Activated naive CD4-positive, alpha-beta T cell treated with anti-CD3 and anti-CD28 coated beads, Interleukin-2, amount 10 ng/mL, durations not matched to agents 7 days and 5 days (primary cell): ENCODE data around the gene MUC3A.

Source experiments
- CTCF ChIA-PET: fragments of 350-600 bp; sonication (Branson Sonifier 250); formaldehyde crosslinking; loops from one replicate; lab custom pipeline; 2021; ENCODE audit warnings: antibody characterized with exemption; lab: Charles Lee
- DNase-seq: peaks from one replicate; pipeline ENCODE4 v3.0.0-alpha.2; 2020
- H3K27ac Mint-ChIP-seq: one replicate; pipeline ENCODE4 v1.8.0; 2021; ENCODE audit warnings: mild to moderate bottlenecking, moderate library complexity, mixed read lengths
- H3K27me3 Mint-ChIP-seq: one replicate; pipeline ENCODE4 v1.8.0; 2021; ENCODE audit warnings: mild to moderate bottlenecking, mixed read lengths
- H3K36me3 Mint-ChIP-seq: one replicate; pipeline ENCODE4 v1.8.0; 2021; ENCODE audit warnings: mixed read lengths
- H3K4me1 Mint-ChIP-seq: one replicate; pipeline ENCODE4 v1.8.0; 2021; ENCODE audit warnings: mixed read lengths
- H3K4me3 Mint-ChIP-seq: one replicate; pipeline ENCODE4 v1.8.0; 2021; ENCODE audit warnings: mild to moderate bottlenecking, moderate library complexity, mixed read lengths
- H3K9me3 Mint-ChIP-seq: one replicate; pipeline ENCODE4 v1.8.0; 2021; ENCODE audit warnings: mixed read lengths

The MUC3A gene

GRCh38 chr7:100959894-100960293, 10.6 kb downstream of the MUC3A start:
- H3K4me3 Mint-ChIP-seq, result no peak overlapping the region
- H3K36me3 Mint-ChIP-seq, result no peaks in the 10 kb centered on the region
- H3K27ac Mint-ChIP-seq, result no peak overlapping the region
- H3K27me3 Mint-ChIP-seq, result peaks cover 24% of the 10 kb centered on the region
- H3K9me3 Mint-ChIP-seq, result no peaks in the 10 kb centered on the region
- DNase-seq, result no peak
- H3K4me1 Mint-ChIP-seq, result no peaks in the 10 kb centered on the region
- CTCF ChIA-PET, result no interaction called here

- CTCF ChIA-PET, result no interaction called here
- H3K4me3 Mint-ChIP-seq, result no peak overlapping the region
Measured at GRCh38 chr7:100962537-100962936, 13.2 kb downstream of the MUC3A start.

GRCh38 chr7:100963386-100963785, 14.1 kb downstream of the MUC3A start:
- DNase-seq, result no peak
- H3K4me3 Mint-ChIP-seq, result no peak overlapping the region
- H3K9me3 Mint-ChIP-seq, result no peaks in the 10 kb centered on the region
- CTCF ChIA-PET, result no interaction called here
- peaks cover 59% of the 10 kb centered on the region for H3K27me3 Mint-ChIP-seq
- no peaks in the 10 kb centered on the region for H3K36me3 Mint-ChIP-seq
- H3K27ac Mint-ChIP-seq, result no peak overlapping the region
- peaks cover 16% of the 10 kb centered on the region for H3K4me1 Mint-ChIP-seq

More at GRCh38 chr7:100962537-100962936, 13.2 kb downstream of the MUC3A start:
- no peak for DNase-seq
- peaks cover 16% of the 10 kb centered on the region for H3K4me1 Mint-ChIP-seq
- H3K27ac Mint-ChIP-seq, result no peak overlapping the region
- H3K36me3 Mint-ChIP-seq, result no peaks in the 10 kb centered on the region
- no peaks in the 10 kb centered on the region for H3K9me3 Mint-ChIP-seq
- H3K27me3 Mint-ChIP-seq, result peaks cover 51% of the 10 kb centered on the region

GRCh38 chr7:100963874-100964273, 14.5 kb downstream of the MUC3A start:
- no peak overlapping the region for H3K4me3 Mint-ChIP-seq
- H3K9me3 Mint-ChIP-seq, result no peaks in the 10 kb centered on the region
- CTCF ChIA-PET, result no interaction called here
- DNase-seq, result no peak
- peaks cover 64% of the 10 kb centered on the region for H3K27me3 Mint-ChIP-seq
- H3K4me1 Mint-ChIP-seq, result peaks cover 16% of the 10 kb centered on the region
- H3K36me3 Mint-ChIP-seq, result no peaks in the 10 kb centered on the region
- H3K27ac Mint-ChIP-seq, result no peak overlapping the region

GRCh38 chr7:100964630-100965029, 15.3 kb downstream of the MUC3A start:
- DNase-seq, result no peak
- Mint-ChIP-seq H3K27ac (no peak overlapping the region), H3K36me3 (no peaks in the 10 kb centered on the region), H3K27me3 (peaks cover 72% of the 10 kb centered on the region), H3K9me3 (no peaks in the 10 kb centered on the region), H3K4me1 (peaks cover 16% of the 10 kb centered on the region), H3K4me3 (no peak overlapping the region)
- CTCF ChIA-PET, result no interaction called here

- CTCF ChIA-PET, result no interaction called here
Measured at GRCh38 chr7:100965045-100965722, 15.8 kb downstream of the MUC3A start.

GRCh38 chr7:100965723-100966541, 16.6 kb downstream of the MUC3A start:
- peak; percentile 80 for DNase-seq
- Mint-ChIP-seq H3K9me3 (no peaks in the 10 kb centered on the region), H3K36me3 (no peaks in the 10 kb centered on the region), H3K4me1 (peaks cover 16% of the 10 kb centered on the region), H3K27me3 (peaks cover 81% of the 10 kb centered on the region), H3K27ac (no peak overlapping the region), H3K4me3 (peak overlapping the region; percentile 51)
- CTCF ChIA-PET, result interaction anchor here (0.7 to 1.1 kb wide), 2 partner anchors 65 to 93 kb away, joined by 3 to 4 read pairs; no protein-coding TSS in a partner anchor

More at GRCh38 chr7:100965045-100965722, 15.8 kb downstream of the MUC3A start:
- Mint-ChIP-seq H3K4me1 (peaks cover 16% of the 10 kb centered on the region), H3K4me3 (no peak overlapping the region), H3K9me3 (no peaks in the 10 kb centered on the region), H3K27ac (no peak overlapping the region), H3K36me3 (no peaks in the 10 kb centered on the region), H3K27me3 (peaks cover 77% of the 10 kb centered on the region)
- DNase-seq, result no peak

- Mint-ChIP-seq H3K27ac (no peak overlapping the region), H3K4me3 (peak overlapping the region; percentile 19), H3K36me3 (no peaks in the 10 kb centered on the region), H3K4me1 (peaks cover 16% of the 10 kb centered on the region), H3K27me3 (peaks cover 88% of the 10 kb centered on the region), H3K9me3 (no peaks in the 10 kb centered on the region)
- DNase-seq, result no peak
- CTCF ChIA-PET, result interaction anchor here (1.1 kb wide), 1 partner anchor 92 kb away, joined by 4 read pairs; no protein-coding TSS in a partner anchor
Measured at GRCh38 chr7:100966542-100967291, 17.4 kb downstream of the MUC3A start.

- Mint-ChIP-seq H3K9me3 (no peaks in the 10 kb centered on the region), H3K4me1 (peaks cover 16% of the 10 kb centered on the region), H3K4me3 (peak overlapping the region; percentile 21), H3K27me3 (peaks cover 95% of the 10 kb centered on the region), H3K27ac (no peak overlapping the region), H3K36me3 (no peaks in the 10 kb centered on the region)
- CTCF ChIA-PET, result no interaction called here
- DNase-seq, result no peak
Measured at GRCh38 chr7:100967292-100967863, 18.0 kb downstream of the MUC3A start.

GRCh38 chr7:100968031-100968430, 18.7 kb downstream of the MUC3A start:
- peaks cover 16% of the 10 kb centered on the region for H3K4me1 Mint-ChIP-seq
- no peak overlapping the region for H3K4me3 Mint-ChIP-seq
- peaks cover 95% of the 10 kb centered on the region for H3K27me3 Mint-ChIP-seq
- H3K36me3 Mint-ChIP-seq, result no peaks in the 10 kb centered on the region
- H3K27ac Mint-ChIP-seq, result no peak overlapping the region
- CTCF ChIA-PET, result no interaction called here
- H3K9me3 Mint-ChIP-seq, result no peaks in the 10 kb centered on the region
- no peak for DNase-seq

GRCh38 chr7:100968650-100969049, 19.3 kb downstream of the MUC3A start:
- CTCF ChIA-PET, result no interaction called here
- Mint-ChIP-seq H3K27me3 (peaks cover 92% of the 10 kb centered on the region), H3K4me3 (no peak overlapping the region), H3K36me3 (no peaks in the 10 kb centered on the region), H3K4me1 (peaks cover 16% of the 10 kb centered on the region), H3K9me3 (no peaks in the 10 kb centered on the region), H3K27ac (no peak overlapping the region)
- DNase-seq, result no peak

GRCh38 chr7:100969066-100969615, 19.8 kb downstream of the MUC3A start, which contains the start of gene MUC12:
TSS of gene MUC12 (plus strand) at chr7:100969565. CDS start at chr7:100969623, 58 bp downstream.
- Mint-ChIP-seq H3K27ac (no peak within 1 kb of the TSS), H3K27me3 (peaks cover 87% of the 10 kb centered on the region), H3K9me3 (no peaks in the 10 kb centered on the region), H3K4me1 (peaks cover 16% of the 10 kb centered on the region), H3K36me3 (no peaks in the 10 kb centered on the region), H3K4me3 (no peak within 1 kb of the TSS)
- CTCF ChIA-PET, result no interaction called here
- DNase-seq, result no peak

GRCh38 chr7:100971111-100972001, 22.0 kb downstream of the MUC3A start:
- Mint-ChIP-seq H3K36me3 (no peaks in the 10 kb centered on the region), H3K4me3 (no peak overlapping the region), H3K27ac (no peak overlapping the region), H3K9me3 (no peaks in the 10 kb centered on the region), H3K4me1 (peaks cover 9% of the 10 kb centered on the region), H3K27me3 (peaks cover 72% of the 10 kb centered on the region)
- CTCF ChIA-PET, result no interaction called here
- peak; percentile 20 for DNase-seq
